GM12878 (cell line): Measurements from ENCODE around the gene CCDC141. TPM values are rescaled to one million over a fixed set of nuclear protein-coding genes. Genes with fewer than 3 reads are reported as not detected.
"Not testable (repeated sequence)": the region's sequence is repeated elsewhere in the genome, so short reads cannot be mapped to it uniquely, and the experiment has no call there.

Source experiments
- ATAC-seq: fragments of 200-7000 bp; cut with Tn5 transposase; 3 replicates; pipeline ENCODE4 v1.9.1; 2020; ENCODE audit warnings: mild to moderate bottlenecking, moderate library complexity
- BruUV-seq: library from RNA; stranded (reverse); fragments of 400-500 nt; replicated peaks from 2 replicates; lab custom pipeline; 2021; lab: Mats Ljungman, UMichigan
- CTCF ChIA-PET: fragments of 300-600 bp; sonication (Branson Sonifier 250); formaldehyde crosslinking; extraction: SDS; loops from one replicate; lab custom pipeline; 2021; ENCODE audit warnings: inconsistent platforms; lab: Yijun Ruan, JAX
- POLR2A ChIA-PET: fragments of 350-600 bp; formaldehyde crosslinking; extraction: SDS; loops from one replicate; lab custom pipeline; 2021; ENCODE audit warnings: inconsistent platforms; lab: Charles Lee
- RAD21 ChIA-PET: fragments of 300-600 bp; sonication (Branson Sonifier 250); formaldehyde crosslinking; loops from one replicate; lab custom pipeline; 2023; ENCODE audit warnings: antibody characterized with exemption; ENCODE audit not compliant: unreplicated experiment; lab: Charles Lee
- SMC1A ChIA-PET: fragments of 300-600 bp; sonication (Branson Sonifier 250); formaldehyde crosslinking; loops from one replicate; lab custom pipeline; 2023; ENCODE audit not compliant: unreplicated experiment, uncharacterized antibody; lab: Charles Lee
- DNase-seq: peaks from one replicate; pipeline ENCODE4 v3.0.0-alpha.2; 2011; ENCODE audit warnings: low read depth, low spot score
- FAIRE-seq: peaks from 3 replicates; lab custom pipeline; 2011; peaks lifted over from hg19 to GRCh38; lab: Jason Lieb, UNC
- H2AFZ ChIP-seq: 2 replicates; pipeline ENCODE4 v1.6.0; 2011; ENCODE audit warnings: low read depth, low read length, control low read depth; ENCODE audit not compliant: control insufficient read depth
- H3K27ac ChIP-seq: 2 replicates; pipeline ENCODE4 v1.5.1; 2011; ENCODE audit warnings: control low read depth; ENCODE audit not compliant: control insufficient read depth, insufficient read depth
- H3K27me3 ChIP-seq, 2 experiments: replicated peaks in 1 of 2; 2 replicates each; pipeline versions ENCODE4 v1.6.0 to v1.6.1; 2011; ENCODE audit warnings: low read length in 1 of 2; ENCODE audit not compliant: control insufficient read depth in 2 of 2, insufficient read depth in 2 of 2
- H3K36me3 ChIP-seq, 2 experiments: 2 replicates each; pipeline ENCODE4 v1.5.1; 2011; ENCODE audit warnings: low read length in 1 of 2; ENCODE audit not compliant: control insufficient read depth in 2 of 2, insufficient read depth in 2 of 2
- H3K4me1 ChIP-seq: 2 replicates; pipeline ENCODE4 v1.6.1; 2011; ENCODE audit warnings: mild to moderate bottlenecking, low read length, moderate library complexity, mixed read lengths; ENCODE audit not compliant: control insufficient read depth, insufficient read depth
- H3K4me2 ChIP-seq: 2 replicates; pipeline ENCODE4 v1.6.0; 2011; ENCODE audit warnings: control low read depth; ENCODE audit not compliant: control insufficient read depth, insufficient read depth
- H3K4me3 ChIP-seq: fragments of 200-600 bp; sonication (generic); 2 replicates; pipeline ENCODE4 v1.5.1; 2016
- H3K79me2 ChIP-seq: 2 replicates; pipeline ENCODE4 v1.6.0; 2011; ENCODE audit warnings: low read length; ENCODE audit not compliant: control insufficient read depth, insufficient read depth
- H3K9ac ChIP-seq: 2 replicates; pipeline ENCODE4 v1.8.0; 2011; ENCODE audit warnings: low read length, control low read depth, mixed read lengths; ENCODE audit not compliant: control insufficient read depth, insufficient read depth
- H3K9me3 ChIP-seq: replicated peaks from 3 replicates; pipeline ENCODE4 v1.5.1; 2011; ENCODE audit warnings: mild to moderate bottlenecking, low read length; ENCODE audit not compliant: control insufficient read depth, insufficient read depth
- H4K20me1 ChIP-seq: 2 replicates; pipeline ENCODE4 v1.6.0; 2011; ENCODE audit not compliant: control insufficient read depth, insufficient read depth
- BCL11A ChIP-seq: IDR thresholded peaks from 2 replicates; pipeline ENCODE4 v1.6.1; 2011; ENCODE audit warnings: low read depth, low read length
- IKZF2 ChIP-seq, 2 experiments: fragments of 450-650 bp; IDR thresholded peaks; 2 replicates each; pipeline ENCODE4 v1.6.1; 2017; ENCODE audit warnings: mild to moderate bottlenecking in 2 of 2, moderate library complexity in 2 of 2
- POLR2AphosphoS2 ChIP-seq: IDR thresholded peaks from 2 replicates; pipeline ENCODE4 v1.6.1; 2011; ENCODE audit warnings: low read depth, mild to moderate bottlenecking, low read length, improper control_type of control experiment, moderate library complexity
- SREBF2 ChIP-seq: IDR thresholded peaks from 2 replicates; pipeline ENCODE4 v1.6.1; 2012; ENCODE audit warnings: mild to moderate bottlenecking, low read length
- ZNF384 ChIP-seq: IDR thresholded peaks from 2 replicates; pipeline ENCODE4 v1.6.1; 2012; ENCODE audit warnings: low read depth, mild to moderate bottlenecking, low read length, improper control_type of control experiment, borderline replicate concordance
- WGBS: methylation state at CpG from one replicate; pipeline ENCODE4 v1.1.6; 2016; ENCODE audit warnings: low lambda C conversion rate; ENCODE audit not compliant: insufficient replicate concordance, insufficient coverage; ENCODE audit errors: missing lambda C conversion rate; 5-methylcytosine and 5-hydroxymethylcytosine counted together
- in situ Hi-C: fragments of 300-500 bp; cut with MboI; formaldehyde crosslinking; loops from 9 replicates; pipeline ENCODE4 v1.14.3; 2018; ENCODE audit warnings: mixed read lengths
- intact Hi-C: fragments of 100-400 bp; cut with micrococcal nuclease; formaldehyde crosslinking; loops from one replicate; pipeline ENCODE4 v1.14.2; 2022; ENCODE audit not compliant: unreplicated experiment
- polyA plus RNA-seq, 11 experiments: library from polyadenylated mRNA; depleted of rRNA in 4 of 11; unstranded in 6 of 11; stranded (reverse) in 5 of 11; fragments of >200 nt; fragmentation: Nextera tagmentation in 4 of 11; fragmentation: Illumina TruSeq in 1 of 11; extraction: Ambion mirVana in 4 of 11; extraction: Trizol in 1 of 11; gene quantifications; 1 replicate in 1 of 11; 2 replicates in 10 of 11; pipeline versions ENCODE4 v1.2.1 to v1.2.3, GENCODE V29; 2011 to 2016; ENCODE audit warnings: inconsistent platforms in 2 of 11, missing spikeins in 2 of 11, low read depth in 1 of 11
- total RNA-seq, 4 experiments: library from RNA; depleted of rRNA in 3 of 4; stranded (reverse); fragments of >200 nt in 3 of 4; fragmentation: Illumina TruSeq in 1 of 4; extraction: Trizol in 1 of 4; gene quantifications; 2 replicates each; pipeline versions ENCODE4 v1.2.1 to v1.2.3, GENCODE V29; 2013 to 2021
- TF ChIP-seq, protein P1 (sequence below): fragments of 450-650 bp; formaldehyde crosslinking; IDR thresholded peaks from 2 replicates; pipeline ENCODE4 v1.4.0; 2020; ENCODE audit warnings: mild to moderate bottlenecking, moderate library complexity
- TF ChIP-seq, protein P2 (sequence below): fragments of 450-650 bp; IDR thresholded peaks from 2 replicates; pipeline ENCODE4 v1.6.1; 2016; ENCODE audit warnings: mild to moderate bottlenecking, moderate library complexity, borderline replicate concordance

Gene CCDC141
- total and polyA plus RNA-seq, 10 of the 15 experiments (the other 5 are each of a cell fraction or from before 2014, with no cell fraction given), result 0.84 to 12.5 (median 3.6) TPM

DNA sequence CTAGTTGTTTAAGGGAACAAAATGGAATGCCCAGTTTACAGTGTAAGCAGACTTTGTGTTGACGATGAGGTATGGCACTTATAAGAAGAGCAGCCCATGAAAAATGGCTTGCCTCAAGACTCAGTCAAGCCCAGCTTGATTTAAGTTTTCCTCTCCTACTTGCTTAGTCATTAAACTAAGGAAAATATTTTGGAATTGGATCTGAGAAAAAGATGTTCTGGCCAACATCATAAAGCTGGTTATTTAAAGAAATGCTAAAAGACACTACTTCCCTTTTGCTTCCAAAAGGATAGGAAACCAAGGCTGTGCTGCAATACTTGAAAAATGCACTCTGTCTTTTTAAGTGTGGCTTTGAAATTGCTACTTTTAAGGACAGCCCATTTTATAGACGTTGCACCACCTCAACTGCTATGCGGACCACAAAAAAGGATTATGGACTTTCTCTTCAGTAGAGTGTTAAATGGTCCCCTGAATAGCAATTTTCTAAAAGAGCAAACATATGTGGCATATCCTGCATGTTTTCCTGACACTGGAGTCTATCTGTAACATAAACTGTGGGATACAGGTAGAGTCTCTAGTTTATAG is 32.1 kb downstream of the CCDC141 start (continued):
- TF ChIP-seq, protein P1, sequence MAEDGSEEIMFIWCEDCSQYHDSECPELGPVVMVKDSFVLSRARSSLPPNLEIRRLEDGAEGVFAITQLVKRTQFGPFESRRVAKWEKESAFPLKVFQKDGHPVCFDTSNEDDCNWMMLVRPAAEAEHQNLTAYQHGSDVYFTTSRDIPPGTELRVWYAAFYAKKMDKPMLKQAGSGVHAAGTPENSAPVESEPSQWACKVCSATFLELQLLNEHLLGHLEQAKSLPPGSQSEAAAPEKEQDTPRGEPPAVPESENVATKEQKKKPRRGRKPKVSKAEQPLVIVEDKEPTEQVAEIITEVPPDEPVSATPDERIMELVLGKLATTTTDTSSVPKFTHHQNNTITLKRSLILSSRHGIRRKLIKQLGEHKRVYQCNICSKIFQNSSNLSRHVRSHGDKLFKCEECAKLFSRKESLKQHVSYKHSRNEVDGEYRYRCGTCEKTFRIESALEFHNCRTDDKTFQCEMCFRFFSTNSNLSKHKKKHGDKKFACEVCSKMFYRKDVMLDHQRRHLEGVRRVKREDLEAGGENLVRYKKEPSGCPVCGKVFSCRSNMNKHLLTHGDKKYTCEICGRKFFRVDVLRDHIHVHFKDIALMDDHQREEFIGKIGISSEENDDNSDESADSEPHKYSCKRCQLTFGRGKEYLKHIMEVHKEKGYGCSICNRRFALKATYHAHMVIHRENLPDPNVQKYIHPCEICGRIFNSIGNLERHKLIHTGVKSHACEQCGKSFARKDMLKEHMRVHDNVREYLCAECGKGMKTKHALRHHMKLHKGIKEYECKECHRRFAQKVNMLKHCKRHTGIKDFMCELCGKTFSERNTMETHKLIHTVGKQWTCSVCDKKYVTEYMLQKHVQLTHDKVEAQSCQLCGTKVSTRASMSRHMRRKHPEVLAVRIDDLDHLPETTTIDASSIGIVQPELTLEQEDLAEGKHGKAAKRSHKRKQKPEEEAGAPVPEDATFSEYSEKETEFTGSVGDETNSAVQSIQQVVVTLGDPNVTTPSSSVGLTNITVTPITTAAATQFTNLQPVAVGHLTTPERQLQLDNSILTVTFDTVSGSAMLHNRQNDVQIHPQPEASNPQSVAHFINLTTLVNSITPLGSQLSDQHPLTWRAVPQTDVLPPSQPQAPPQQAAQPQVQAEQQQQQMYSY (CRISPR knock-in tag), result no peak
- TF ChIP-seq POLR2AphosphoS2 (no peak), IKZF2 (IDR thresholded peaks at IDR 0.05) (no peak), BCL11A (no peak), ZNF384 (no peak), SREBF2 (no peak)
- TF ChIP-seq, protein P2, sequence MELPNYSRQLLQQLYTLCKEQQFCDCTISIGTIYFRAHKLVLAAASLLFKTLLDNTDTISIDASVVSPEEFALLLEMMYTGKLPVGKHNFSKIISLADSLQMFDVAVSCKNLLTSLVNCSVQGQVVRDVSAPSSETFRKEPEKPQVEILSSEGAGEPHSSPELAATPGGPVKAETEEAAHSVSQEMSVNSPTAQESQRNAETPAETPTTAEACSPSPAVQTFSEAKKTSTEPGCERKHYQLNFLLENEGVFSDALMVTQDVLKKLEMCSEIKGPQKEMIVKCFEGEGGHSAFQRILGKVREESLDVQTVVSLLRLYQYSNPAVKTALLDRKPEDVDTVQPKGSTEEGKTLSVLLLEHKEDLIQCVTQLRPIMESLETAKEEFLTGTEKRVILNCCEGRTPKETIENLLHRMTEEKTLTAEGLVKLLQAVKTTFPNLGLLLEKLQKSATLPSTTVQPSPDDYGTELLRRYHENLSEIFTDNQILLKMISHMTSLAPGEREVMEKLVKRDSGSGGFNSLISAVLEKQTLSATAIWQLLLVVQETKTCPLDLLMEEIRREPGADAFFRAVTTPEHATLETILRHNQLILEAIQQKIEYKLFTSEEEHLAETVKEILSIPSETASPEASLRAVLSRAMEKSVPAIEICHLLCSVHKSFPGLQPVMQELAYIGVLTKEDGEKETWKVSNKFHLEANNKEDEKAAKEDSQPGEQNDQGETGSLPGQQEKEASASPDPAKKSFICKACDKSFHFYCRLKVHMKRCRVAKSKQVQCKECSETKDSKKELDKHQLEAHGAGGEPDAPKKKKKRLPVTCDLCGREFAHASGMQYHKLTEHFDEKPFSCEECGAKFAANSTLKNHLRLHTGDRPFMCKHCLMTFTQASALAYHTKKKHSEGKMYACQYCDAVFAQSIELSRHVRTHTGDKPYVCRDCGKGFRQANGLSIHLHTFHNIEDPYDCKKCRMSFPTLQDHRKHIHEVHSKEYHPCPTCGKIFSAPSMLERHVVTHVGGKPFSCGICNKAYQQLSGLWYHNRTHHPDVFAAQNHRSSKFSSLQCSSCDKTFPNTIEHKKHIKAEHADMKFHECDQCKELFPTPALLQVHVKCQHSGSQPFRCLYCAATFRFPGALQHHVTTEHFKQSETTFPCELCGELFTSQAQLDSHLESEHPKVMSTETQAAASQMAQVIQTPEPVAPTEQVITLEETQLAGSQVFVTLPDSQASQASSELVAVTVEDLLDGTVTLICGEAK, result no peak
- TF ChIP-seq, all 136 proteins: peak for 0

DNA sequence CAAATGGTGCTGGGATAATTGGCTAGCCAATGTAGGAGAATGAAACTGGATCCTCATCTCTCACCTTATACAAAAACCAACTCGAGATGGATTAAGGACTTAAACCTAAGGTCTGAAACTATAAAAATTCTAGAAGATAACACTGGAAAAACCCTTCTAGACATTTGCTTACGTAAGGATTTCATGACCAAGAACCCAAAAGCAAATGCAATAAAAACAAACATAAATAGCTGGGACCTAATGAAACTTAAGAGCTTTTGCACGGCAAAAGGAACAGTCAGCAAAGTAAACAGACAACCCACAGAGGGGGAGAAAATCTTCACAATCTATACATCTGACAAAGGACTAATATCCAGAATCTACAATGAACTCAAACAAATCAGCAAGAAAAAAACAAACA is 35.7 kb downstream of the CCDC141 start:
- H4K20me1 ChIP-seq, ATAC-seq, BruUV-seq, in situ Hi-C loops, H3K79me2 ChIP-seq, H3K4me1 ChIP-seq, DNase-seq, H2AFZ ChIP-seq, H3K4me3 ChIP-seq, H3K27me3 ChIP-seq, H3K4me2 ChIP-seq, H3K36me3 ChIP-seq, FAIRE-seq, H3K9ac ChIP-seq, CTCF ChIA-PET, SMC1A ChIA-PET, RAD21 ChIA-PET, POLR2A ChIA-PET, intact Hi-C loops, H3K27ac ChIP-seq, H3K9me3 ChIP-seq: not testable (repeated sequence)
- WGBS, result 79% methylated on average over 3 of the region's 3 CpGs
